Stimulated activated CD4-positive, alpha-beta T cell treated with anti-CD3 and anti-CD28 coated beads, Interleukin-12 subunit alpha, Interleukin-12 subunit beta, amount 100 ng/mL, for 24 hours (primary cell): Measurements from ENCODE around the gene THOC5.

ENCODE experiments used
- DNase-seq, 2 experiments: peaks; one replicate each; pipeline ENCODE4 v3.0.0-alpha.2; 2020; ENCODE audit warnings: low read depth in 2 of 2

Gene THOC5

DNA sequence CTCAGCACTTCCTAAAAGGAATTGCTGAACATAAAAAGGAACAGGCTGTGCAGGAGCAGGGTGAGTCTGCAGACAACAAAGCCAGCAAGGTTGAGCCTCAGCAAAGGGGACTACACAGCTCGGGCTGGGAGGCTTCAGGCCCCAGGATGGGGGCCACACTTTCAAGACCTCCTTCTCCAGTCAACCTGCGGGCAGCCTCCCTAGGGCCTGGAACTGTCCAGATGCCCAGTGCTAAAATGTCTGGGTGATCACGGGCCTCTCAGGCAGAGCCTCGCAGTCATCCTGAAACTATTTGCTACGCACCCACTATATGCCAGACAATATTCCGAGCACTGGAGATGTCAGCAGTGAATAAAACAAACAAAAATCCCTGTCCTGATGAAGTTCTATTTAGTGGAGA is 77.4 kb downstream of the THOC5 start:
- DNase-seq: no peak

DNA sequence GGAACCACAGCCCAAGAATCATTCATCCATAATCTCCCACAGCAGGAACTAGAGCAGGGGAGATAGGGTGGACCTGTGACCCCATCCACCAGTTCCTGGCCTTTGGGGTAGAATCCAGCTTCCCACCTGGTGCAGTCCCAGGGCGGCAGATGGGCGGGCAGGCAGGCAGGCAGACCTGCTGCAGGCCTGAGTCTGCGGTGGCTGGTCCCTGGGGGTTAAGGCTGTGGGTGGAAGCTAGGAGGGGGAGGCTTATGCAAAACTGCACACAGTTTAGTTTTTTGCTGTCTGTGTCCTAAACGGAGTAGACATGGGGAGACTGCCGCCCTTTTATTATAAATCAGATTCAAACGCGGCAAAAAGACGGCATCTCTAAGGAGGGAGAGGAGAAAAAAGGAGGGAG is 78.0 kb downstream of the THOC5 start:
- DNase-seq: no peak

DNA sequence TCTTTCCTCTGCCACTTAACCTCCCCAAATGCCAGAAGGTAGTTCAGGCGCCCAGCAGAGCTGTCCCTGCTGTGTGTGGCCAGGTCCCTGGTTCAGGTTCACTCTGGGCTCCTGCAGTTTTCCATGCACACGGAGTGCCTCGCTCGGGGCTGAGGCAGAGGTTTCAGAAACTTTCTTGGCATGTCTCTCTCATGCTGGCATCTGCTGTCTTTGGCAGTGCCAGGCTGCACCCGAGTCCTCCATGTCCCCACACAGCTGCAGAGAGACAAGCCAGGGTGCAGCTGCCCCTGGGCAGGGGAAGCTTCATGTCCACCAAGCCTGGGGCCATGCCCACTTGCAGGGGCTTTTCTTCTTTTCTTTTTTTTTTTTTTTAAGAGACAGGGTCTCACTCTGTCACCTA is 80.6 kb downstream of the THOC5 start:
- no peak for DNase-seq

DNA sequence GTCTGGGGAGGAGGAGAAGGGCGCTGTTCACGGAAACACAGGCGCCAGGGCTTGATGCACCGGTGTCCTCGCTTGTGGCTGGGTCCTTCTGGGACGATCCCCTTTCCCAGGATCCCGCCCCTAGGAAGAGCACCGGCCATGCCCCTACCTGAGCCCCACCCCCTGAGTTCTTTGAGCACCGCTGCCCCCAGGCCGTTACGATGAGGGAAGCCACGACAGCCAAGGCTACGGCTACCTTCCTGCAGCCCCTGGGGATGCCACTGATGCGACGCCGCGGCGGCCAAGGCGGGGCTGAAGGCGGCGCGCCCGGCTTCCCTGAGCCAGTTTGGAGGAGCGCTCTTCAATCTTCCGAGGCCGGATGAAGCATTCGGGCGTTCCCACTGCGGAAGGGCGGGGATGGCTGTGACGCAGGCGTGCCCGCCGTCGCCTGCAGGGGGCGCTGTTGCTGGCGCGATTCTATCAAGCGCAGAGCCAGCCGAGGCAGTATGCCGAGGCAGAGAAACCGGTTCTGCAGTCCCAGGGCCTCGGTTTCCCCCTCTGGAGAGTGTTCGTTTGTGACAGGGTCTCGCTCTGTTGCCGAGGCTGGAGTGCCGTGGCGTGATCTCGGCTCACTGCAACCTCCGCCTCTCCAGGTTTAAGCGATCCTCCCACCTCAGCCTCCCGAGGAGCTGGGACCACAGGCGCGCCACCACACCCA is 83.2 kb downstream of the THOC5 start:
- DNase-seq: peak; percentile 43 to 70

DNA sequence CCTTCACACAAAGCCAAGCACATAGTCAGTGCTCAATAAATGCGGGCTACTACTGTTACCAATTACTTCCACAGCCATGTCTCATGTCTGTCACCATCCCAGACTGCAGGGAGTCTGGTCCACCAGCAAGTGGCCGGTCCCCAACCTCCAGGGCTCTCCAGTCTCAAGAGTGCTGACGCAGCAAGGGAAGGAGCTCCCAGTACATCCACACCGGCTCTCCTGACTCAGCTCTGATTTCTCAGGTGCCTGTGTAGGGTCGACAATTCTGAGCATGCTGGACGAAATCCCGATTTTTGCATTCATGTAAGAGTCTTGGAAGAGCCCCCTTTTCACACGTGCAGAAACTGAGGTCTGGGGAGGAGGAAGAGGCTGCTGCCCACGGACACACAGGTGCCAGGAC is 83.8 kb downstream of the THOC5 start:
- no peak for DNase-seq

DNA sequence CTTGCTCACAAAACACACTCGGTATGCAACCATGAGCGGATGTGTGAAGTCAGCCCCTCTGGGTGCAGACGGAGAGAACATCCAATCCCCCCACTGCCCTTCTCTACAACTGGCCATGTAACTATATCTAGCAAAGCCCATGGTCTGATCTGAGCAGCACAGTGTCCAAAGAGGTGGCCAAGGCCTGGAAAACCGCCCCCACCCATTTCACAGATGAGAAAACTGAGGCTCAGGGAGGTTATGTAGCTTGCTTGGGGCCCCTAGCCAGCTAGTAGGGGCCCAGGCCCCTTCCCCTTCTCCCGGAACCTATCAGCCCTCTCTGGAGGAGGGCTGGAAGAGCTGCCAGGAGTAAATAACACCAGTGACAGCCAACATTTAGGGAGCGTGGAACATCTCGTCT is 89.0 kb downstream of the THOC5 start:
- no peak for DNase-seq

DNA sequence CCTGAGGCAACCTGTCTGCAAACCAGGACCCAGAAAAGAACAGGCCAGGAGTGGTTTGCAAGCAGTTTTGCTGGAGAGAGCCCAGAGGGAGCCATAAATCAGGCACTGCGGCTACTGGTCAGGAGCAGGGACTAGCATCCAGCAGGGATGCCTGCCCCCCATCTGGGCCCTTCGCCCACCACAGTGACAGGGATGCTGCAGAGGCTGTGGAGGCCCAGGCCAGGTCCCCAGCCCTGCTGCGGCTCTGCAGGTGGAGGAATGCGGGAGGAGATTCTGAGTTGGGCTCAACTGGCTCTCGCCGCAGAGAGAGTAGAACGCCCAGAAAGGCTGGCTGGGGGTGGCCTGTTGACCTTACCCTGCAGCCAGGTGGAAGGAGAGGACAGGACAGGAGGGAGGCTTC is 89.9 kb downstream of the THOC5 start:
- DNase-seq: no peak

DNA sequence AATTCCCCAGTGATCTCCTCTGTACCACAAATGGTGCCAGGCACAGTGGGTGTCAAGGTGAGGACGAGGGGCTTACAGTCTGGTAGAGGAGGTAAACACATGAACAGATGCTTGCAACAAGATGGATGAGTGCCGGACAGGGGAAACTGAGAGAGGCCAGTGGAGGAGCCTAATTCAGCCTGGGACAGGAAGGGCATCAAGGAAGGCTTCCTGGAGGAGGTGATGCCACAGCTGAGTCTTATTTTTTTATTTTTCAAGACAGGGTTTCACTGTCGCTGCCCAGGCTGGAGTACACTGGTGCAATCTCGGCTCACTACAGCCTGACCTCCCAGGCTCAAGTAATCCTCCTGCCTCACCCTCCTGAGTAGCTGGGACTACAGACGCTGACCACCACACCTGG is 92.3 kb downstream of the THOC5 start:
- no peak for DNase-seq

DNA sequence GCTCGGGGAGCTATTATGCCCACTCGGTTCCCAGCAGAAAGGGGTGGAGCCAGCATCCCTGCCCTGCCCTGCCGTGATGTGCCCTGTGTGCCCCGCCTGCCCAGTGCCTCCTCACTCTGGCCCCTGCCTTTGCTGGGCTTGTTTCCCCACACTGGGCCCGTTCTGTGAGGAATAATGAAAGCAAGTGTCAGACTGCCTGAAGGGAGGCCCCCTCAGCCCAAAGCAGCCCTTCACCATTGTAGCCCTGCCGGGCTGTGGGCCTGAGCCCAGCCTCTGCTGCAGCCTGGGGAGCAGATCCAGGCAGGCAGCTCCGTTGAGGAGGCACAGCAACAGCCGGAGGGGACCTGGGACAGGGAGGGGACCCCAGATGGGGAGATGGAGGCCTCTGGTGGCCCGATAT is 93.8 kb downstream of the THOC5 start:
- no peak for DNase-seq

DNA sequence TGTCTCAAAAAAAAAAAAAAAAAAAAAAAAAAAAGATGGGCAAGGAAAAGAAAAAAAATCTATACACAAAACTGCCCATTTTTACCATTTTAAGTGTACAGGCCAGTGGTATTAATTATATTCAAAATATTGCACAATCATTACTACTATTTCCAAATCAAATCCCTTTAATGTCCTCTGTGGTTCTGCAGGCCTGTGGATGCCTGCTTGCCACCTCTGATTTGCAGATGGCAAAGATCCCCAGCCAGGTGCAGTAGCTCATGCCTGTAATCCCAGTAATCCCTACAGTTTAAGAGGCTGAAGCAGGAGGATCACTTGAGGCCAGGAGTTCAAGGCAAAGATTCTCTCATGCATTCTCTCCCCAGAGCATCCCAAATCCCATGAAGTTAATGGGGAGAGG is 95.0 kb downstream of the THOC5 start:
- no peak for DNase-seq

DNA sequence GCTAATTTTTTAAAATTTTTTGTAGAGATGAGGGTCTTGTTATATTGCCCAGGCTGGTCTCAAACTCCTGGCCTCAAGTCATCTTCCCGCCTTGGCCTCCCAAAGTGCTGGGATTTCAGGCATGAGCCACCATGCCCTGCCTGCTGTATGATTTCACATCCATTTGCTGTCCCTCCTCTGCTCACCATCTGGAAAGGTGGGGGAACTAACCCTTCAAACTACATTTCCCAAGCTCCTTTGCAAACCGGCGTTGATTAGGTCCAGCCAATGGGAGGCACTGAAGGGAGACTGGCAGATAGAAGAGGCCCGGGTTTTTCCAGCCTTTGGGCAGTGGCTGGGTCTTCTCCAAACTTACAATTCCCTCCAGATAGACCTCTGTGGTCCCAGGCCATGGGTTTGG is 95.8 kb downstream of the THOC5 start:
- DNase-seq: no peak

DNA sequence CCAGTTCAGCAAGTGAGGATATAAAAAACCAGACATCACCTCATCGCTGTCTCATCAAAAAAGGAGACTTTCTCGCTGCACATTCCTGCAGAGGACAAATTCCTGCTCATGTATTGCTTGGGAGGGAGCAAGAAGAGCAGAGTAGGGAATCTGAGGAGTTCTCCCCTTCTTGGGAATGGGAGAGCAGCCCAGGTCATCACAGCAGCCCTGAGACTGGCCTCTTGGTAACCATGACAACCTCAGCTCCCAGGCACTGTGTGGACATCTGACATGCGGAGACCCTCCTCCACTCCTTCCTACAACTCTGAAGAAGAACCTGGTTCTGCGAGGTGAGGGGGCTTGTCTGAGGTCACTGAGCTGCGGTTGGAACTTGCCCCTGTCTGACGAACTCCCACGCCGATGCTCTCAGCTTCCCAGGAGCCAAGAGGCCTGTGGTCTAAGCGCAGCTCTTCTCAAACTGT is 97.3 kb downstream of the THOC5 start:
- no peak for DNase-seq
